Midbrain (tissue), 1 donor: Measurements from ENCODE around the gene TRIM77.
"Not testable (repeated sequence)": the region's sequence is repeated elsewhere in the genome, so short reads cannot be mapped to it uniquely, and the experiment has no call there.

Experiments
- DNase-seq: peaks from one replicate; lab custom pipeline; 2025; lab: John Stamatoyannopoulos, UW

Gene TRIM77

GRCh38 chr11:89709999-89710398 lies at the start of gene TRIM77:
Gene TRIM77, plus strand, starts transcription at chr11:89710299. Its CDS starts 0 bp downstream, at chr11:89710299.
- not testable (repeated sequence) for DNase-seq

DNA sequence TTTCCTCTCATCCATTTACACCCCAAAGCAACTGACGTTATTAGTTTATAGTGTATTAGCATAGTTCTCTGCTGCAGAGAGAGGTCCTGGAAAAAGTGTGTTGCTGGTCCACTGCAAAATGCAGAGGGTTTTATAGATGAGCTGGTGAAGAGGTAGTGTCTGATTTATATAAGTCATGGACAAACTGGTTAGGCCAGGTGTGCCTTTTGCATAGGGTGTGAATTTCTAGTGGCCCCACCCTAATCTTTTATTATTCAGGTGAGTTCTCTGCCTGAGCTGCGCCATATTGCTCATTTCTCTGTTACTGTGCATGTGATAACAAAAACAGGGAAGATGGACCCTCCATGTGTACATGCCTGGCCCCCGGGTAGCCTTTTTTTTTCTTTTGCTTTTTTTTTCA lies 43.1 kb upstream of the TRIM77 start:
- no peak for DNase-seq

DNA sequence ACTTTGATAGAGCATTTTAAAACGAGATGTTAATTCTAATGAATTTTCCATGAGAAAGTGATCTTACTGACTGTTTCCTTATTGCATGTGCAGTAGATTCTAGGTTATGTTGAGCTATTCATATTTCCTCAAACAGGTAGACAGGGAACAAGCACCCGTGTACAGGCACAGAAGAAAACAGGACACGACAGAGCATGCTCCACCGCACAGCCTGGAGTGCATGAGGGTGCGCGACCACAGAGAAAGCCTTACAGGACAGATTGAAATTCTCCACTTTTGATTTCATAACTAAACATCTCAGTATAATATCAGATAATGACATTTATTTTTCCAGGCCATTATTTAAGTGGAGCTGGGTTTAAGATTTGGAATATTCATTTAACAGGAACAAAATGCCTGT lies 41.9 kb upstream of the TRIM77 start:
- not testable (repeated sequence) for DNase-seq

- not testable (repeated sequence) for DNase-seq
Observed at GRCh38 chr11:89669586-89669985, 40.5 kb upstream of the TRIM77 start.

GRCh38 chr11:89669993-89670669 lies 40.0 kb upstream of the TRIM77 start:
- not testable (repeated sequence) for DNase-seq

GRCh38 chr11:89672547-89672946 lies 37.6 kb upstream of the TRIM77 start:
- not testable (repeated sequence) for DNase-seq

DNA sequence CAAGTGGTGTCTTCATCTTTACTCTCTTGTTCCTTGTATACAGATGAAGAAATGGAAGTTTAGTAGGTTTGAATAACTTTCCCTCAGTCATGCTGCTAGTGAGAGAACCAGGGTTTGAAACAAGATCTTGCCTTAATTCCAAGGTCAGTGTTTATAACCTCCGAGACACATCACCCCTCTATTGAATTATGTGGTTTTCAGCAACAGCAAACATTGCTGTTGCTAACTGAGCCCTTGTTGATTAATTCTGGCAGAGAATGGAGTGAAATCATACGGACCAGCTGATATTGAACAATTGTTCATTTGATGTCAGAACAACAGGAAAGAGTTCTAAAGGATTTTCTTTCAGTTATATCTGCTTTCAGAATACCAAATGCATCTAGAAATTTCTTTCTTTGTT lies 36.7 kb upstream of the TRIM77 start:
- peak; percentile 56 for DNase-seq

- peak; percentile 39 for DNase-seq
Observed at GRCh38 chr11:89675383-89675782, 34.7 kb upstream of the TRIM77 start.

- not testable (repeated sequence) for DNase-seq
Observed at GRCh38 chr11:89675948-89676347, 34.2 kb upstream of the TRIM77 start.

GRCh38 chr11:89707080-89707479 lies 3.0 kb upstream of the TRIM77 start:
- not testable (repeated sequence) for DNase-seq

GRCh38 chr11:89724866-89725498 lies 14.9 kb downstream of the TRIM77 start:
- DNase-seq, result not testable (repeated sequence)

GRCh38 chr11:89730215-89730614 lies 20.1 kb downstream of the TRIM77 start:
- not testable (repeated sequence) for DNase-seq

DNA sequence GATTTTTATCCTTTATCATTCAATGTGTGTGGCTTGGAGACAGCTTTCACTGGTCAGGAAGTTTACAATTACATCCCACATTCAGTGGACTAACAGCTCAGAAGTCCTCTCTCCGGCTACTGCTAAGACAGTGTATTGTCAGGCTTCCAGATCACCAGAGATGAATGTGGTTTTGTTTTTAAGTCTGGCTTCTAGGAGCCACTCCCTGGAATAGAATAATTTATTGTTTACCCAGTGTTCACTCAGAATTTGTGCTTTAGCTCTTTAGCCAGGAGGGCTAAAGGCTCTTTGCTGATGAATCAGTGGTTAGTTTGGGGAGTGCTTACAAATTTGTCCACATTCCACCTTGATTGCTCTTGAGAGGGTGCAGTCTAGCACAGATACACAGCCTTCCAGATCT lies 26.5 kb downstream of the TRIM77 start:
- peak; percentile 16 for DNase-seq

GRCh38 chr11:89737116-89737515 lies 27.0 kb downstream of the TRIM77 start:
- no peak for DNase-seq

GRCh38 chr11:89741406-89741805 lies 31.3 kb downstream of the TRIM77 start:
- DNase-seq, result not testable (repeated sequence)

DNA sequence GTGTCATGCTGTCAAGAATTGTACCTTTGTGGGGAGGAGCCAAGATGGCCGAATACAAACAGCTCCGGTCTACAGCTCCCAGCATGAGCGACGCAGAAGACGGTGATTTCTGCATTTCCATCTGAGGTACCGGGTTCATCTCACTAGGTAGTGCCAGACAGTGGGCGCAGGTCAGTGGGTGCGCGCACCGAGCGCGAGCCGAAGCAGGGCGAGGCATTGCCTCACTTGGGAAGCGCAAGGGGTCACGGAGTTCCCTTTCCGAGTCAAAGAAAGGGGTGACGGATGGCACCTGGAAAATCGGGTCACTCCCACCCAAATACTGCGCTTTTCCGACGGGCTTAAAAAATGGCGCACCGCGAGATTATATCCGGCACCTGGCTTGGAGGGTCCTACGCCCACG lies 34.1 kb downstream of the TRIM77 start:
- not testable (repeated sequence) for DNase-seq

- DNase-seq, result not testable (repeated sequence)
Observed at GRCh38 chr11:89750822-89751221, 40.7 kb downstream of the TRIM77 start.
